ENCODE data around the gene GALC. TPM values are rescaled to one million over a fixed set of nuclear protein-coding genes. Genes with fewer than 3 reads are reported as not detected.

The GALC gene
- total and polyA plus RNA-seq, 4 donors, result 26.9 to 53.2 (median 38.8) TPM

DNA sequence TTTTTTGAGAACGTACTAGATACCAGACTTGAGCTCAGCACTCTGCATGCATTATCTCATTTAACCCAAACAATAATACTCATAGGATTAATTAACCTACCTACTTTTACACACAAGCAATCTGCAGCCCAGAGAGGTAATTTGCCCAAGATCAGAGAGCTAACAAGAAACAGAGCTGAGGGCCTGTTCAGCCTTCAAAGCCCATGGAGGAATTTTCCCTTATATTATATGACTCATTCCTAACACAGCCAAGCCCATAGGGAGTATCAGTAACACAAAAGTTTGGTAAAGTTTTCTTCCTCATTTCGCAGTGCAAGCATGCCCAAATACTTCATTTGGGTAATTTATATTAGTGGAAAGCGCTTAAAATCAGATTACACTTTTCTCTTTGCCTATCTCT is 94.7 kb downstream of the GALC start:
- Histone ChIP-seq H3K4me1 (ENCODE audit: control insufficient read depth, insufficient read depth, low read length) (no peaks in the 10 kb centered on the region), H3K27me3 (ENCODE audit: control insufficient read depth, insufficient read depth, low read length) (no peaks in the 10 kb centered on the region), H3K36me3 (ENCODE audit: control insufficient read depth, insufficient read depth, low read length) (no peaks in the 10 kb centered on the region), H3K27ac (ENCODE audit: low read depth, low read length) (no peak overlapping the region), H3K4me3 (ENCODE audit: low read depth, low read length) (no peak overlapping the region), H3K9me3 (ENCODE audit: control insufficient read depth, insufficient read depth, low read length) (no peaks in the 10 kb centered on the region)
- DNase-seq (ENCODE audit: low read depth in 4 of 6, low spot score in 6 of 6), result no peak
- WGBS (ENCODE audit: insufficient coverage), result 83% methylated on average over 1 of the region's 3 CpGs

DNA sequence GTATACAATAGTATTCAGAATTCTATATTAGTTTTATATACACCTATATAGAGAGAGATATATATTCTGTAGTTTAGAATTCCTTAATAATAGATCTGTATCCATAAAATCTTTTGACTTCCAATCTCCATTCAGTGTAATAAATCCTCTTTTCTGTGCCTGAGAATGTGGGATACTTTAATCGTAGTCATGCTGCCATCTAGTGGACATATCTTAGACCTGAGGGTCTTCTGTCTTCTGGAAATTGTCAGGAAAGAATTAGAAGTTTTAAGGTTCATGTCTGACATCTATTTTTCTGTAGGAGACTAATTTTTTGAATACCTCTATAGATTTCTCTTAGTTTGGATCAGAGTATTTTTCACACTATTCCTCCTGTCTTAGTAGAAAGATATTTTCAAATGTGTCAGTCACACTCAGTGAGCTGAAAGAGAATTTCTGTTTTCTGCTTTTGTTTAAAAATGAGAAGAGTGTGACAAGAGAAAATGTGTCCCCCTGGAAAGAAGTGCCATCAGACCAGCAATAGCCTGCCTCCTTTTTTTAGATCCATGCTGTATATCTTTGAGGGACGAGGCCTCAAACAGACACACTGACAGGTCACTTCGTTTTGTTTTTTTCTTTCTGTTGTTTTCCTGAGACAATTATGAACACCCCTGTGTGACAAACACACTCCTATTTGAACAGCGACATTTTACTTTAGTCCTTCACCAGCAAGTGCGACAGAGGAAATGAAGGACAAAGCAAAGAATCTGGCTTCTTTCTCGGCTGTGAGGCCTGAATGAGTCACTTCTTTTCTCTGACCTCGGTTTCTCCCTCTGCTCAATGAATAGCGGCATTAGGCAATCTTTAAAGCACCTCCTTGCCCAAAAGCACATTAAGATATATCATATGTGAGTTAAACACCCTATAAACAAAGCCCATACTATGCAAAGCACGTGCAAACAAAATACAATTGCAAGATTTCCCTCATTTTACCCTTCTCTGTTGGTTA is 96.3 kb downstream of the GALC start:
- Histone ChIP-seq H3K36me3 (ENCODE audit: control insufficient read depth, insufficient read depth, low read length) (no peaks in the 10 kb centered on the region), H3K27ac (ENCODE audit: low read depth, low read length) (no peak overlapping the region), H3K27me3 (ENCODE audit: control insufficient read depth, insufficient read depth, low read length) (no peaks in the 10 kb centered on the region), H3K4me1 (ENCODE audit: control insufficient read depth, insufficient read depth, low read length) (no peaks in the 10 kb centered on the region), H3K4me3 (ENCODE audit: low read depth, low read length) (no peak overlapping the region), H3K9me3 (ENCODE audit: control insufficient read depth, insufficient read depth, low read length) (no peaks in the 10 kb centered on the region)
- WGBS (ENCODE audit: insufficient coverage), result 39% methylated on average over 5 of the region's 9 CpGs
- DNase-seq (ENCODE audit: low read depth in 4 of 6, low spot score in 6 of 6), result peak; percentile 58 to 95 (median 74)

- H3K4me1 ChIP-seq (ENCODE audit: control insufficient read depth, insufficient read depth, low read length), result no peaks in the 10 kb centered on the region
- 64% methylated on average over 3 of the region's 6 CpGs for WGBS (ENCODE audit: insufficient coverage)
- H3K27ac ChIP-seq (ENCODE audit: low read depth, low read length), result no peak overlapping the region
- peak in 1 of 6 donors; percentile 11 for DNase-seq (ENCODE audit: low read depth in 4 of 6, low spot score in 6 of 6)
- H3K9me3 ChIP-seq (ENCODE audit: control insufficient read depth, insufficient read depth, low read length), result no peaks in the 10 kb centered on the region
- no peaks in the 10 kb centered on the region for H3K36me3 ChIP-seq (ENCODE audit: control insufficient read depth, insufficient read depth, low read length)
- no peak overlapping the region for H3K4me3 ChIP-seq (ENCODE audit: low read depth, low read length)
- no peaks in the 10 kb centered on the region for H3K27me3 ChIP-seq (ENCODE audit: control insufficient read depth, insufficient read depth, low read length)
Measured at GRCh38 chr14:87894920-87895319, 98.1 kb downstream of the GALC start.

- Histone ChIP-seq H3K4me1 (ENCODE audit: control insufficient read depth, insufficient read depth, low read length) (no peaks in the 10 kb centered on the region), H3K27me3 (ENCODE audit: control insufficient read depth, insufficient read depth, low read length) (no peaks in the 10 kb centered on the region), H3K36me3 (ENCODE audit: control insufficient read depth, insufficient read depth, low read length) (no peaks in the 10 kb centered on the region), H3K27ac (ENCODE audit: low read depth, low read length) (no peak overlapping the region), H3K9me3 (ENCODE audit: control insufficient read depth, insufficient read depth, low read length) (no peaks in the 10 kb centered on the region), H3K4me3 (ENCODE audit: low read depth, low read length) (no peak overlapping the region)
- WGBS (ENCODE audit: insufficient coverage), result no CpG with 5 or more reads among the region's 2 CpGs
- no peak for DNase-seq (ENCODE audit: low read depth in 4 of 6, low spot score in 6 of 6)
Measured at GRCh38 chr14:87892763-87893162, 100.2 kb downstream of the GALC start.

DNA sequence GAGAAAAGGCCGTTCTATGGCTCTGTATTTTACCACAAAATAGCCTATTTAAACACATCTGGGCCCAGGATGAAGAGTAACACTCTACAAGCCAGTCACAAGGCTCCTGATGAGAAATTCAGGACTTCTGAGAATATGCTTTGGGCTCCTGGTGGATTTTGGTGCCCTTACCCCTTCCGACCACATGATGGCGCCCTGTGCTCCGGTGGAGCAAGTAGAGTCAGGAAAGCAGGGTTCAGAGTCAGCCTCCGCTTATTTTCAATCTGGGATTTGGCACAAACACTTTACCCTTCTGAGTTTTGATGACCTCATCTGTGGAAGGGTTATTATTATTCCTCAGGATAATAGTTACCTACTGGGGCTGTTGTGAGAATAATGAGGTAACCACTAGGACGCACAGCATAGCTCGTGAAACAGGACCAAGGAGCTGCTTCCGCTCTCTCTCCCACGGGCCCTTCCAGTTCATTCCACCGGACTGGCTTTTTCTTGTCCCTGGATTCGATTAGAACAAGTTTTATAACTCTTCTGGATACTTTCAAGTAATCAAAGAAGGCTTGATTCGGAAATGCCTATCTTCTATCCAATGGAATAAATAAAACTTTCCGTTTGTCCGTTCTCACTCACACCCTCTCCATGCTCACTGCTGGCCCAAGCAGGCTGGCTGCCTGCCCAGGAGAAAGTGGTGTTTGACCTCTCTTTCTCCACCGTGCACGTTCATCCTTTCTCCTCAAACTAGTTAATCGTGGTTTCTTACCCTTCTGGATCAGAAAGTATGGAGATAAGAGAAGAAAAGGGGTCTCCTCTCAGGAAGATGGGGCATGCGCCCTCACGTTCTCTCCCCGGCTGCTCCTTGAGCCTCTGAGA is 104.6 kb downstream of the GALC start:
- Histone ChIP-seq H3K9me3 (ENCODE audit: control insufficient read depth, insufficient read depth, low read length) (no peaks in the 10 kb centered on the region), H3K4me1 (ENCODE audit: control insufficient read depth, insufficient read depth, low read length) (no peaks in the 10 kb centered on the region), H3K4me3 (ENCODE audit: low read depth, low read length) (no peak overlapping the region), H3K27ac (ENCODE audit: low read depth, low read length) (no peak overlapping the region), H3K36me3 (ENCODE audit: control insufficient read depth, insufficient read depth, low read length) (no peaks in the 10 kb centered on the region), H3K27me3 (ENCODE audit: control insufficient read depth, insufficient read depth, low read length) (no peaks in the 10 kb centered on the region)
- WGBS (ENCODE audit: insufficient coverage), result 76% methylated on average over 15 of the region's 20 CpGs
- no peak for DNase-seq (ENCODE audit: low read depth in 4 of 6, low spot score in 6 of 6)

DNA sequence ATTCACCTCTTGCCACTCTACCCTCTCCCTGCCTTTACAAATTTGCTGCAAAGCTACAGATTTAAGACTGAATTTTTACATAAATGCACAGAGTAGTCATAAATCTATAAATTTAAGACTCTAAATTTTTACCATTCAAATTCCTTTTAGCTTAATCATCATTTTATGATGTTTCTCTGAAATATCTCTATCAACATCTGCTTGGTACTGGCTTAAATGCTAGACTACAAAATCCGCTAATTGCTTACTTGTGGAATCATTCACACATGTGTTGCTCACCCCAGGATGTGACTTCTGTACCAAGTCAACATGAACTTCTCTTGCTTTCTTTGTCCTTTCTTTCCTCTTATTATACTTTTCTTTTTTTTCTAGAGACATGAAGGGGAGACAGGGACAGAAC is 109.2 kb downstream of the GALC start:
- no peaks in the 10 kb centered on the region for H3K36me3 ChIP-seq (ENCODE audit: control insufficient read depth, insufficient read depth, low read length)
- no peak for DNase-seq (ENCODE audit: low read depth in 4 of 6, low spot score in 6 of 6)
- no peak overlapping the region for H3K4me3 ChIP-seq (ENCODE audit: low read depth, low read length)
- H3K4me1 ChIP-seq (ENCODE audit: control insufficient read depth, insufficient read depth, low read length), result no peaks in the 10 kb centered on the region
- WGBS (ENCODE audit: insufficient coverage), result 100% methylated on average over 1 of the region's 1 CpG
- H3K27ac ChIP-seq (ENCODE audit: low read depth, low read length), result no peak overlapping the region
- no peaks in the 10 kb centered on the region for H3K9me3 ChIP-seq (ENCODE audit: control insufficient read depth, insufficient read depth, low read length)
- H3K27me3 ChIP-seq (ENCODE audit: control insufficient read depth, insufficient read depth, low read length), result no peaks in the 10 kb centered on the region

Small RNAs within 50 kb of the gene (small RNA-seq; reads per million reads assigned to genes)
- not detected for gene RNU6-835P (ENCODE audit: low replicate concordance)

Other genes with a start within 250 kb of the GALC start
- 1 to 10 TPM in 1 of 2 donors, under 1 TPM in 1; 0.94 to 2.0 TPM for gene GPR65, start 12.0 kb upstream of the GALC start, total RNA-seq
- gene GPR65, start 12.0 kb upstream of the GALC start, polyA plus RNA-seq (ENCODE audit: insufficient read length in 2 of 2), result under 1 TPM; 0.29 to 0.65 TPM

All from spinal cord (tissue), 10 donors.